HG02973 (cell line): Measurements from ENCODE around the gene SOS2.
A peak's percentile ranks its signal among the peaks of the same experiment; 100 is the strongest.

Experiments used
- ATAC-seq: cut with Tn5 transposase; IDR thresholded peaks from one replicate; pipeline ENCODE4 v1.9.1; 2021; ENCODE audit warnings: moderate library complexity; ENCODE audit not compliant: unreplicated experiment

Gene SOS2

GRCh38 chr14:50231475-50232275, at the start of gene SOS2:
Gene SOS2 (minus strand): TSS chr14:50231578. CDS start chr14:50231283, 295 bp downstream.
- ATAC-seq, result peak; percentile 79

GRCh38 chr14:50272498-50272897, 41.1 kb upstream of the SOS2 start:
- ATAC-seq, result no peak

DNA sequence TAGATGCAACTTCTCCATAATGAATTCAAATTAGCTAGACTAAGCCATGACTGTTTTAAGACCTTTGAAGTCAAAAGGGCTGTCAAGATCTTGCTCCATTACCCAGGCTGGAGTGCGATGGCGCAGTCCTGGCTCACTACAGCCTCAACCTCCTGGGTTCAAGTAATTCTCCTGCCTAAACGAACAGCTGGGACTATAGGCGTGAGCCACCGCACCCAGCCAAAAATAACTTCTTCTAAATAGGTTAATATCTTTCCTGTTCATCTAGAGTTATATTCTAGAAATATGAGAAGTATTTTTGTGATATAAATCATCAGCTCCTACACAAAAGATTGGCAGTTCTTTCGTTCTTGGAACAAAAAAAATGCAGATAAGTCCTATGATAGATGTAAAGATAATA, 39.6 kb upstream of the SOS2 start:
- no peak for ATAC-seq

GRCh38 chr14:50265029-50265428, 33.7 kb upstream of the SOS2 start:
- ATAC-seq, result no peak

DNA sequence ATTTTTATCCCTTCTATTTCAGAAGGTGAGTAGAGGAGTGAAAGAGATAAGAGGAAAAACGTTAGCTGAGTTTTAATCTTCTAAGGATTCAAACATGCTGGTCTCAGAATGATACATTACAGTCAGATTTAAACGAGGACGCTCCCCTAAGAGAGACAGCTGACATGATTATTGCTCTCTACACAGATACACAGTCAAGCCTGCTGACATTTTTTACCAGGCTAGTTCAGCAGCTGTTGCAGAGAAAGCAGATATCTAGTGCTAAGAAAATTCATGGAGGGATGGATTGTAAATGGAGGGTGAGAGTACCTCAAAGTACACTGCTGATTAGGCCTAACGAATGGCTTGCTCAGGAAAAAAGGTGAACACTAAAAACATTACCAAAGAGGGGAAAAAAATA, 31.9 kb upstream of the SOS2 start:
- no peak for ATAC-seq

DNA sequence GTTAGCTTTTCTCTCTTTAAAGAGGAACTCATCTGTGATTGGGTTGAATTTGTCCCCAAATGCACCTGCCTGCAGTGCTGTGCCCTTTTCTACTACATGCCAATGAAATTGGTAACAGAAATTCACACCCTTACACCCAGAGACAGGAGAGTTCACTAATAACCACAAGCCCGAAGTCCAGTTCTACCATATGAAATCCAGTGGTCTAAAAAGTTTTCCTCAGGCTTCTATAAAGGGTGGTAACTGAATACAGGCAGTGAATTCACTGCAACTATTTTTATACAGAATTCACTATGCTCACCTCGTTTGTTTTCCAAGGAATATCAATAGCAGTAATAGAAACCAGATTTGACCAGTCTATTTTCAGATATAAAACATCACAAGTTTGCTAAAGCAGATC, 31.5 kb upstream of the SOS2 start:
- no peak for ATAC-seq

GRCh38 chr14:50260511-50260910, 29.1 kb upstream of the SOS2 start:
- ATAC-seq, result no peak

DNA sequence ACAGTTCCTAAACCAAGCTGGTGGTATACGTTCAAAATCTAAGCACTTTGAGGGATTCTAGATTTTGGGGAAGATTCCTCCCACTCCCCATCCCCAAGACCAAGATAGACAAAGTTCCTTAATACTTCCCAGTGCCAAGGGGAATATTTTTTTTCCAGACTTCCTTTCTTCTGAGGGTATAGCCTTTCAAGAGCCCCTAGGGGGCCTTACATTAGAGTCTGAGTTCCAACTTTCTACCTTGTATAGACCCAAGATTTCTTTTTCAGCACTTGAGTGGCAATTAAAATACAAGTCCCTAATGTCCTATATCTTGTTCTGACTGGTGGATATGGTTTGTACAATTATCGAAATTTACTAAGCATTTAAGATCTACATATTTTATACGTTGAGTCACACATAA, 28.7 kb upstream of the SOS2 start:
- no peak for ATAC-seq

- no peak for ATAC-seq
These were observed 26.4 kb upstream of the SOS2 start for GRCh38 chr14:50257732-50258131.

GRCh38 chr14:50254248-50254647, 22.9 kb upstream of the SOS2 start:
- no peak for ATAC-seq

DNA sequence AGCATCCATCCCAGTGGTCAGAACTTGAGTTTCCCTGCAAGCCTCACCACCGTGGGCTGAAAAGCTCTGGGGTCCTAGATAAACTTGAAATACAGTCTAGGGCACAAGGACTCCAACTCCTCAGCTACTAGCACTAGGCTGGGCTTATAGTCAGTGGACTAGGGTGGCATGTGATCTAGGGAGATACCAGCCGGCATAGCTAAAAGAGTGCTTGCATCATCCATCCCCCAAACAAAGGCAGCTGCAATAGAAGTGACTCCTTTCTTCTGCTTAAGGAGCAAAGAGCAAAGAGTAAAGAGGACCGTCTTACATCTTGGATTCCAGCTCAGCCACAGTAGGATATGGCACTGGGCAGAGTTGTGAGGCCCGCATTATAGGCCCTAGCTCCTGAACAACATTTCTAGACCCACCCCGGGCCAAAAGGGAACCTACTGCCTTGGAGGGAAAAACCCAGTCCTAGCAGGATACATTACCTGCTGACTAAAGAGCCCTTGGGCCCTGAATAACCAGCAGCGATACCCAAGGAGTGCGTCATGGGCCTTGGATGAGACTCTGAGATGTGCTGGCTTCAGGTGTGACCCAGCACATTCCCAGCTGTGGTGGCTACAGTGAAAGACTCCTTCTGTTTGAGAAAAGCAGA, 17.9 kb upstream of the SOS2 start:
- ATAC-seq, result no peak

DNA sequence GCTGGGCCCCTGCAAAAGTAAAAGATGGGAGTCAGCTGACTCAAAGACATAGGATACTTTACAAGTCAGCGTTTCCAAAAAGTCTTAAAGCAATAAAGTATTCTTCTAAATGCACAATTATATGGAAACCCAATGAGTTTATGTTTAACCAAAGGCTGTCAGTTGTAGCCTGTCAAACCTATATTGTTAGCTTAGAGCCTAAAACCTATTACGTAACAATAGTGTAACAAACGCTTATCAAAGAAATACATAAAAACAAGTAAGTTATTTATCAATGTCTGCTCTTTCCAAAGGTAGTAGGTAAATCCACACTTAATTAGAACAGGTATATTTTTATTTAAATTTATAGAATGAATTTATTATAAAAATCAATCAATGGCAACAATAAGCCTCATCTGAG, 15.9 kb upstream of the SOS2 start:
- no peak for ATAC-seq

GRCh38 chr14:50242566-50243310, 11.4 kb upstream of the SOS2 start:
- no peak for ATAC-seq

GRCh38 chr14:50242096-50242495, 10.7 kb upstream of the SOS2 start:
- no peak for ATAC-seq

DNA sequence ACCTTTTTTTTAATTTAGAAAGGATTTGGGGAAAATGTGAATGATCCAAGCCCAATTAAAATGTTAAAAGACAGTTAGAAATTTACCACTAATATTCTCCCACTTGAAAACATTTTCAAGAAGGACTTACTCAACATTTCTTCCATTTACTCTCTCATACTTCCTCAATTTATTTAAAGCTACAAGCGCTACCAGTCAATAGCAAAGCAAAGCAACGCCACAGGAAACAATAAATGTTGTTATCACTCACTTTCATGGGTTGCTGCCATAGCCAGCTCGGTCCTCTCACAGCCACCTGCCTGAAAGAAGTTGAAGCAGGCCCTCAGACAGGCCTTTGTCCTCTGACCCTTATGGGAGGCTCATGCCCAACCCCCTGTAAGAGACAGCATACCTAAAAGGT, 6.0 kb upstream of the SOS2 start:
- ATAC-seq, result no peak

DNA sequence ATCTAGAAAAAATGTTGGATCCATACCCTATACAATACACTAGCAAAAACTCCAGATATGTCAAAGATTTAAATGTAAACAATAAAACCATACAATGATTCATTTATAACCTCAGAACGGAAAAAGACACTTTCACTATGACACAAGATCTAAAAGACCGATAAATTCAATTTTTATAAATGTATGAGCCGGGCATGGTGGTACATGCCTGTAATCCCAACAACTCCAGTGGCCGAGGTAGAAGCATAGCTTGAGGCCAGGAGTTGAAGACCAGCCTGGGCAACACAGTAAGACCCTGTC, 2.5 kb upstream of the SOS2 start:
- ATAC-seq, result no peak

GRCh38 chr14:50233166-50233950, 2.0 kb upstream of the SOS2 start:
- ATAC-seq, result no peak

DNA sequence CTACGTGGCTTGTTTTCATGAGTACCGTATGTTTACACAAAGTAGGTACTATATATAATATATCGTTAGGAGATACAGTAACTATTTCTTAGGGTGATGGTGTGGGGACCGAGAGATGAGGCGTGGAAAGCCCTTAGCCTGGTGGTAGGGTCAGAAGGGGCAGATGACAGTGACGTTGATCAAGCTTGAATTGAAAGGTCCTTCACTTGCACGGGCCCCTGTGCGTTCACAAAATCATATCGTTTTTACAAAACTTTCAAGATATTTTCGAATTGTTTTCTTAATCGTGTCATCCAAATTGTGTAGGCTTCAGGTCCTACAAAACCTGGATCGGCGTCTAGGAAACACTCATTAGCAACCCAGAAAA, 881 bp upstream of the SOS2 start:
- no peak for ATAC-seq

- ATAC-seq, result peak; percentile 30
These were observed 490 bp downstream of the SOS2 start for GRCh38 chr14:50230701-50231474.

GRCh38 chr14:50230401-50230700, 1.0 kb downstream of the SOS2 start:
- ATAC-seq, result no peak

- ATAC-seq, result no peak
These were observed 1.7 kb downstream of the SOS2 start for GRCh38 chr14:50229681-50230080.
